ENCODE measurements around the gene NT5M. TPM values are rescaled to one million over a fixed set of nuclear protein-coding genes. Genes with fewer than 3 reads are reported as not detected.
A peak's percentile ranks its signal among the peaks of the same experiment; 100 is the strongest.
"Not testable (repeated sequence)": the region's sequence is repeated elsewhere in the genome, so short reads cannot be mapped to it uniquely, and the experiment has no call there.

The NT5M gene
- total RNA-seq, 2 donors from 2014 or later, result 1.2 to 1.3 TPM

- no peaks in the 10 kb centered on the region for H3K36me3 ChIP-seq
- H3K9me3 ChIP-seq, result no peaks in the 10 kb centered on the region
- TF ChIP-seq, protein P1, sequence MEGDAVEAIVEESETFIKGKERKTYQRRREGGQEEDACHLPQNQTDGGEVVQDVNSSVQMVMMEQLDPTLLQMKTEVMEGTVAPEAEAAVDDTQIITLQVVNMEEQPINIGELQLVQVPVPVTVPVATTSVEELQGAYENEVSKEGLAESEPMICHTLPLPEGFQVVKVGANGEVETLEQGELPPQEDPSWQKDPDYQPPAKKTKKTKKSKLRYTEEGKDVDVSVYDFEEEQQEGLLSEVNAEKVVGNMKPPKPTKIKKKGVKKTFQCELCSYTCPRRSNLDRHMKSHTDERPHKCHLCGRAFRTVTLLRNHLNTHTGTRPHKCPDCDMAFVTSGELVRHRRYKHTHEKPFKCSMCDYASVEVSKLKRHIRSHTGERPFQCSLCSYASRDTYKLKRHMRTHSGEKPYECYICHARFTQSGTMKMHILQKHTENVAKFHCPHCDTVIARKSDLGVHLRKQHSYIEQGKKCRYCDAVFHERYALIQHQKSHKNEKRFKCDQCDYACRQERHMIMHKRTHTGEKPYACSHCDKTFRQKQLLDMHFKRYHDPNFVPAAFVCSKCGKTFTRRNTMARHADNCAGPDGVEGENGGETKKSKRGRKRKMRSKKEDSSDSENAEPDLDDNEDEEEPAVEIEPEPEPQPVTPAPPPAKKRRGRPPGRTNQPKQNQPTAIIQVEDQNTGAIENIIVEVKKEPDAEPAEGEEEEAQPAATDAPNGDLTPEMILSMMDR (IDR thresholded peaks at IDR 0.05), result no peak
- intact Hi-C loops (cut with DNase I), result no loop called here
- no peak overlapping the region for H3K4me3 ChIP-seq
- DNase-seq, result no peak
- H3K4me1 ChIP-seq, result no peaks in the 10 kb centered on the region
- no peaks in the 10 kb centered on the region for H3K27me3 ChIP-seq
- no peak overlapping the region for H3K9ac ChIP-seq (ENCODE audit: low read depth in 2 of 2, low read length in 2 of 2)
- H3K27ac ChIP-seq, result no peak overlapping the region
Measured at GRCh38 chr17:17297217-17297616, 6.0 kb upstream of the NT5M start.

- H3K36me3 ChIP-seq, result no peaks in the 10 kb centered on the region
- H3K4me1 ChIP-seq, result no peaks in the 10 kb centered on the region
- H3K27me3 ChIP-seq, result no peaks in the 10 kb centered on the region
- no peak for DNase-seq
- H3K9me3 ChIP-seq, result no peaks in the 10 kb centered on the region
- TF ChIP-seq, protein P1 (IDR thresholded peaks at IDR 0.05), result no peak
- intact Hi-C loops (cut with DNase I), result no loop called here
- no peak overlapping the region for H3K9ac ChIP-seq (ENCODE audit: low read depth in 2 of 2, low read length in 2 of 2)
- no peak overlapping the region for H3K4me3 ChIP-seq
- no peak overlapping the region for H3K27ac ChIP-seq
Measured at GRCh38 chr17:17298108-17298507, 5.1 kb upstream of the NT5M start.

DNA sequence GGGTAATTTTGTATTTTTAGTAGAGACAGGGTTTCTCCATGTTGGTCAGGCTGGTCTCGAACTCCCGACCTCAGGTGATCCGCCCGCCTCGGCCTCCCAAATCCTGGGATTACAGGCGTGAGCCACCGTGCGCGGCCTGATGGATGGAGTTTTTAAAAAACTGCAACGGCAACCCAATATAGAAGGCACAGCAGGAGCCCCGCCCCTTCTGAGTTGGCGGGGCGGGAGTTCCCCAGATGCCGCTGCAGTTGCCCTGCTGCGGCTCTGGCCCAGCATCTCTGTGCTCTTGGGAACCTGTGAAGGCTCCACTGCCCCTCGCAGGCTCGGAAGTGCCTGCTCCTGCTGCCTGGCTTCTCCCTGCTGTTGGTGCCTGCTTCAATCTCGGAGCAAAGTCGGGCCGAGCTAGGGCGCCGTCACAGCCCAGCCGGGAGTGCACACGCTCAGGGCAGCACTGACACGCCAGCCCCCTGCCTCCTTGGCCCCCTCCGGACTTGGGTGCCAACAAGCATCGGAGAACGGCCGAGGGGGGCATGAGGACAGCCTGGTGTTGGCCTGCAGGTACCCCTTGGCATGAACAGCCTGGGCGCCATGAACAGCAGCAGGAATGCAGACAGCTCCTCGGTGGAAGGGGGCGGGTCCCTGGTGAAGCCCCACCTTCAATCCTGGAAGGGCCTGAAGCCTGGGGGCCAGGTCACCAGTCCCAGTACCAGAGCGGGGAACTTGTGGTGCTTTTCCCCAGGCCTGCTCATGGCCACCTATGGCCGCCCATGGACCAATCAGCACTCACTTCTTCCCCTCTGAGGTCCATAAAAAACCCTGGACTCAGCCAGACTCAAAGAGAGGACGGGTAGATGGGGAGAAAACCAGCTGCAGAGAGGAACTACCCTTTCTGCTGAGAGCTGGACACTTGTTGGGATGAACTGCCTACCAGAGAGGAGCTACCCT is 2.3 kb upstream of the NT5M start:
- Histone ChIP-seq H3K9me3 (no peaks in the 10 kb centered on the region), H3K36me3 (no peaks in the 10 kb centered on the region), H3K27ac (no peak overlapping the region), H3K27me3 (no peaks in the 10 kb centered on the region), H3K9ac (ENCODE audit: low read depth in 2 of 2, low read length in 2 of 2) (peak overlapping the region in 1 of 2 donors; percentile 8), H3K4me1 (no peaks in the 10 kb centered on the region), H3K4me3 (peak overlapping the region; percentile 27)
- TF ChIP-seq, protein P1 (IDR thresholded peaks at IDR 0.05), result no peak
- peak; percentile 61 for DNase-seq
- intact Hi-C loops (cut with DNase I), result no loop called here

GRCh38 chr17:17301659-17302058 is 1.5 kb upstream of the NT5M start:
- H3K4me1 ChIP-seq; H3K36me3 ChIP-seq; H3K4me3 ChIP-seq; H3K9ac ChIP-seq (ENCODE audit: low read depth in 2 of 2, low read length in 2 of 2); H3K27me3 ChIP-seq; H3K9me3 ChIP-seq; H3K27ac ChIP-seq; DNase-seq; intact Hi-C loops (cut with DNase I): not testable (repeated sequence)

GRCh38 chr17:17303847-17304490 is 796 bp downstream of the NT5M start:
- H3K27me3 ChIP-seq, result no peaks in the 10 kb centered on the region
- peak overlapping the region; percentile 27 for H3K27ac ChIP-seq
- H3K4me1 ChIP-seq, result no peaks in the 10 kb centered on the region
- no peaks in the 10 kb centered on the region for H3K9me3 ChIP-seq
- DNase-seq, result no peak
- intact Hi-C loops (cut with DNase I), result no loop called here
- peak overlapping the region; percentile 50 to 58 for H3K9ac ChIP-seq (ENCODE audit: low read depth in 2 of 2, low read length in 2 of 2)
- TF ChIP-seq, protein P1 (IDR thresholded peaks at IDR 0.05), result no peak
- no peaks in the 10 kb centered on the region for H3K36me3 ChIP-seq
- peak overlapping the region; percentile 48 for H3K4me3 ChIP-seq

All from colonic mucosa (tissue), 4 donors.